Tibial nerve (tissue), 4 donors: ENCODE results near the gene MYO18B. TPM values are rescaled to one million over a fixed set of nuclear protein-coding genes. Genes with fewer than 3 reads are reported as not detected.

Experiments
- DNase-seq, 2 donors: peaks; one replicate each; pipeline ENCODE4 v3.0.0-alpha.2; 2019; ENCODE audit warnings: low spot score in 2 of 2
- H3K27ac ChIP-seq, 4 donors: fragments of 200-600 bp; sonication (generic) in 3 of 4; one replicate each; pipeline ENCODE4 v1.5.1; 2017 to 2019; ENCODE audit warnings: mild to moderate bottlenecking in 1 of 4
- H3K27me3 ChIP-seq, 2 donors: fragments of 200-600 bp; sonication (generic) in 1 of 2; one replicate each; pipeline versions ENCODE4 v1.5.1 to v1.6.0; 2017 to 2019
- H3K36me3 ChIP-seq, 3 donors: fragments of 200-600 bp; sonication (generic); one replicate each; pipeline ENCODE4 v1.5.1; 2018 to 2019
- H3K4me1 ChIP-seq, 4 donors: fragments of 200-600 bp; sonication (generic) in 3 of 4; one replicate each; pipeline ENCODE4 v1.5.1; 2017 to 2019
- H3K4me3 ChIP-seq, 4 donors: fragments of 200-600 bp; sonication (generic) in 3 of 4; one replicate each; pipeline ENCODE4 v1.5.1; 2017 to 2019; ENCODE audit warnings: mild to moderate bottlenecking in 1 of 4, moderate library complexity in 1 of 4
- H3K9me3 ChIP-seq, 4 donors: fragments of 200-600 bp; sonication (generic) in 3 of 4; one replicate each; pipeline ENCODE4 v1.5.1; 2017 to 2019
- EP300 ChIP-seq, 2 donors: sonication (generic); formaldehyde crosslinking; IDR thresholded peaks; one replicate each; pipeline ENCODE4 v1.6.1; 2017; ENCODE audit warnings: antibody characterized with exemption in 2 of 2, mild to moderate bottlenecking in 1 of 2
- POLR2A ChIP-seq, 2 donors: fragments of 450-650 bp; IDR thresholded peaks; one replicate each; pipeline ENCODE4 v1.6.1; 2017; ENCODE audit warnings: antibody characterized with exemption in 2 of 2, mild to moderate bottlenecking in 2 of 2, moderate library complexity in 2 of 2
- WGBS, 2 donors: methylation state at CpG; one replicate each; pipeline ENCODE4 v1.1.5; 2018; 5-methylcytosine and 5-hydroxymethylcytosine counted together
- total RNA-seq, 4 donors: library from RNA; depleted of rRNA; stranded (reverse); fragments of >200 nt; gene quantifications; one replicate each; pipeline ENCODE4 v1.1.0, GENCODE V29; 2016
- TF ChIP-seq, protein P1 (sequence below), 5 experiments: fragments of 200-600 bp in 3 of 5; fragments of 450-650 bp in 2 of 5; sonication (generic) in 3 of 5; IDR thresholded peaks; one replicate each; pipeline ENCODE4 v1.5.1; 2016 to 2019; ENCODE audit warnings: antibody characterized with exemption in 5 of 5, mild to moderate bottlenecking in 3 of 5, moderate library complexity in 2 of 5

MYO18B gene
- total RNA-seq, 4 donors from 2014 or later: under 0.01 TPM; not detected in 2

DNA sequence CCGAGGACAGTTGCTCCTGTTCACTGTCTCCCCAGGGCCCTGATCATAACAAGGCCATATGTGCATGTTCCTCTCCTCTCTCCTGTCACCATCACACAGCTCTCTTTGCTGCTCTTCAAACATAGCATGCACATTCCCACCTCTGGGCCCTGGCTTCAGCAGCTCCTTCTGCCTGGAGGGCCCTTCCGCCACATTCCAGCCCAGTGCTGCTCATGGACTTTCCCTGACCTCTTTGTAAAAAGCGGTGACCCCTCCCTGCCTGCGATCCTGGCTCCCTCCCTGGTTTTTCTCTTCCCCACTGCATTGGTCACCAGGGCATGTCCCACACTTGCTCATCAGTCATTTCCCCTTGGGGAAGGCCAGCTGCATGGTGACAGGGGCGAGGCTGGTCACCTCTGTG is 98.2 kb downstream of the MYO18B start:
- Histone ChIP-seq H3K36me3 (no peaks in the 10 kb centered on the region), H3K27ac (no peak overlapping the region), H3K27me3 (no peaks in the 10 kb centered on the region), H3K9me3 (no peaks in the 10 kb centered on the region), H3K4me1 (no peaks in the 10 kb centered on the region), H3K4me3 (no peak overlapping the region)
- TF ChIP-seq, protein P1, sequence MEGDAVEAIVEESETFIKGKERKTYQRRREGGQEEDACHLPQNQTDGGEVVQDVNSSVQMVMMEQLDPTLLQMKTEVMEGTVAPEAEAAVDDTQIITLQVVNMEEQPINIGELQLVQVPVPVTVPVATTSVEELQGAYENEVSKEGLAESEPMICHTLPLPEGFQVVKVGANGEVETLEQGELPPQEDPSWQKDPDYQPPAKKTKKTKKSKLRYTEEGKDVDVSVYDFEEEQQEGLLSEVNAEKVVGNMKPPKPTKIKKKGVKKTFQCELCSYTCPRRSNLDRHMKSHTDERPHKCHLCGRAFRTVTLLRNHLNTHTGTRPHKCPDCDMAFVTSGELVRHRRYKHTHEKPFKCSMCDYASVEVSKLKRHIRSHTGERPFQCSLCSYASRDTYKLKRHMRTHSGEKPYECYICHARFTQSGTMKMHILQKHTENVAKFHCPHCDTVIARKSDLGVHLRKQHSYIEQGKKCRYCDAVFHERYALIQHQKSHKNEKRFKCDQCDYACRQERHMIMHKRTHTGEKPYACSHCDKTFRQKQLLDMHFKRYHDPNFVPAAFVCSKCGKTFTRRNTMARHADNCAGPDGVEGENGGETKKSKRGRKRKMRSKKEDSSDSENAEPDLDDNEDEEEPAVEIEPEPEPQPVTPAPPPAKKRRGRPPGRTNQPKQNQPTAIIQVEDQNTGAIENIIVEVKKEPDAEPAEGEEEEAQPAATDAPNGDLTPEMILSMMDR (IDR thresholded peaks at IDR 0.05): no peak
- TF ChIP-seq POLR2A (IDR thresholded peaks at IDR 0.05) (no peak), EP300 (IDR thresholded peaks at IDR 0.05) (no peak)
- no peak for DNase-seq
- WGBS, 2 donors: 51 to 58% methylated on average over 5 of the region's 5 CpGs

DNA sequence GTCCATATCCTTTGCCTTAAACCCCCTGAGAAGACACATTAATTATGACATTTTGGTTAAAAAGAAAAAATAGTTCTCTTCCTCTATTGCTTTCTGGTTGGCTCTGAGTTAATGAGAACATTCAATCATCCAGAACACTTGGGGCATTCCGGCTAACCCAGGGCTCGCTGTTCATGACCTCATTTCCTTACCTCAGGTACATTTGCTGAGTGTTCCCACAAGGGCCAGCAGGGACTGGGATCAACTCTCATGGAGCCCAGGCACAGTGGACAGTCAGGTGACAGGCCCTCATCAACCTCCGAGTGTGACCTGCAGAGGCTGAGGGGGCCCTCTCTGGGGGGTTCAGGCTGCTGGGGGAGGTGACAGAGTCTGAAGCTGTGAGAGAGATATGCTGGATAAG is 98.9 kb downstream of the MYO18B start:
- no peaks in the 10 kb centered on the region for H3K27me3 ChIP-seq
- 50 to 60% methylated on average over 3 of the region's 3 CpGs for WGBS, 2 donors
- no peak for DNase-seq
- TF ChIP-seq, protein P1 (IDR thresholded peaks at IDR 0.05): no peak
- TF ChIP-seq EP300 (IDR thresholded peaks at IDR 0.05): no peak
- no peak for TF ChIP-seq POLR2A (IDR thresholded peaks at IDR 0.05)
- H3K36me3 ChIP-seq: no peaks in the 10 kb centered on the region
- H3K27ac ChIP-seq: no peak overlapping the region
- no peaks in the 10 kb centered on the region for H3K4me1 ChIP-seq
- no peaks in the 10 kb centered on the region for H3K9me3 ChIP-seq
- H3K4me3 ChIP-seq: no peak overlapping the region

DNA sequence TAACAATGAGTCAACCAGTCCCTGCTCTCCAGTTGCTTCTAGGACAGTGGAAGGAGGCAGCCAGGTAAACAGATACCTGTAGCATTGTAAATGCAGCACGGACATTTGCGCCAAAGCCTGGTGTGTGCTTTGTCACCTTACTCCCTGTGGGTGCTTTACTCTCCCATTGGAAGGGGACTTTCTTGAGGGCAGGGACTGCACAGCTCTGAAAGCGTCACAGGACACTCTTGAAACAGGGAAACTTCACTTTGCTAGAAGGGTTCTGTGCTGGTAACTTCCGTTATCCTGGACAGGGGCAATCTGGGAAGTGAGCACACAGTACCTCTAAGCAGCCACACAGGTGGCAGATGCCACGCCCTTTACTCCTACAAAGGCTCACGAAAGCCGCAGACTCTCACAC is 99.8 kb downstream of the MYO18B start:
- no peaks in the 10 kb centered on the region for H3K4me1 ChIP-seq
- DNase-seq: no peak

DNA sequence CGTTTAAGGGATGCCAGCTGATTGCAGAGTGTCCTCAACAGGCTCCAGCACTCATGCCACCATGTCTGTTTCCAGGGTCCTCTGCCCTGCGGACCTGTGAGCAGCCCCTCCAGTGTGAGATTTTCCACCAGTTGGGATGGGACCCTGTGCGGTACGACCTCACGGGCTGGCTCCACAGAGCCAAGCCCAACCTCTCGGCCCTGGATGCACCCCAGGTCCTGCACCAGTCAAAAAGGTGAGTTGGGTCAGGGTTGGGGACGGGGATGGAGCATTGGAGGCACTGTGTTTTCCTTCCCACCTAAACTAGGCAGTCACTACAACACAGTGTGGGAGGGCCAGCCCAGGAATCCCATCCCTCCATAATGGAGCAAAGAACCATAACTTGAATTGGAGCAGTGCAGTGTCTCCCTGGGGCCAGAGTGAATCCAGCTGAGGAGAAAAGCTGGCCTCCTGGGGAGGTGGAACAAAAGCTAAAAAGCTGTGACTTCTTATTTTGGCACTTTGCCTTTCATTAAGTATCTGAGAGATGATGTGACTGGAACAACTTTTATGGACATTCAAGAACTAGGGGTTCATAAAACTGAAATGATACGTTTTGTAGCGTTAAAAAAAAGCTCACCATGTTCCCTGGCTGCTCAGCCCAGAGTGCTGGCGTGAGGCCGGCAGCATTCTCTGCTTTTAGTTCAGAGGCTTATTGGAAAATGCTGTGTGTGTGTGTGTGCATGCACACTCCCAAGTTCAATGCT is 101.8 kb downstream of the MYO18B start:
- TF ChIP-seq EP300 (IDR thresholded peaks at IDR 0.05): no peak
- TF ChIP-seq, protein P1 (IDR thresholded peaks at IDR 0.05): no peak
- TF ChIP-seq POLR2A (IDR thresholded peaks at IDR 0.05): no peak
- Histone ChIP-seq H3K9me3 (no peaks in the 10 kb centered on the region), H3K27me3 (no peaks in the 10 kb centered on the region), H3K4me1 (no peaks in the 10 kb centered on the region), H3K27ac (no peak overlapping the region), H3K36me3 (no peaks in the 10 kb centered on the region), H3K4me3 (no peak overlapping the region)
- no peak for DNase-seq
- 49 to 55% methylated on average over 11 of the region's 11 CpGs for WGBS, 2 donors

More for the DNA sequence above, 99.8 kb downstream of the MYO18B start:
- Histone ChIP-seq H3K27me3 (no peaks in the 10 kb centered on the region), H3K36me3 (no peaks in the 10 kb centered on the region), H3K27ac (no peak overlapping the region), H3K9me3 (no peaks in the 10 kb centered on the region), H3K4me3 (no peak overlapping the region)
- WGBS, 2 donors: 71 to 79% methylated on average over 7 of the region's 7 CpGs
- TF ChIP-seq POLR2A (IDR thresholded peaks at IDR 0.05) (no peak), EP300 (IDR thresholded peaks at IDR 0.05) (no peak)
- TF ChIP-seq, protein P1 (IDR thresholded peaks at IDR 0.05): no peak

DNA sequence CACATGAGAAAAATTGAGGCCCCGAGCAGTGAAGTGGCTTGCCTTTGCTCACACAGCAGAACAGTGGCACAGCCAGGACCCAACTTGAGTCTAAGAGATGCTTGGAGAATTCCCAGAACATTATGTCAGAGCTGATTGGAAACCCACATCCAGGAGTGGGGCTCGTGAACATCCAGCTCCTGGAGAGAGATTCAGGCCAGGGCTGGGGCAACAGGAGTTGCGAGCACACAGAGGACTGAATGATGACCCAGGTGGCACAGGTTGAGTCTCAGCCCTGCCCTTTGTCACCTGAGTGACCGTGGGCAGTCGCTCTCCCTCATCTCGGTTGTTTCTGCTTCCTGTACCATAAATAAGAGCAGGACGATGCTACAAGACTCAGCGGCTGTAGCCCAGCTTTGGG is 102.6 kb downstream of the MYO18B start:
- Histone ChIP-seq H3K9me3 (no peaks in the 10 kb centered on the region), H3K36me3 (no peaks in the 10 kb centered on the region), H3K27me3 (no peaks in the 10 kb centered on the region), H3K27ac (no peak overlapping the region), H3K4me1 (no peaks in the 10 kb centered on the region), H3K4me3 (no peak overlapping the region)
- no peak for DNase-seq
- TF ChIP-seq, protein P1 (IDR thresholded peaks at IDR 0.05): no peak
- WGBS, 2 donors: 67 to 79% methylated on average over 8 of the region's 8 CpGs
